Ovary (tissue), 9 donors: ENCODE measurements around the gene WDFY4. TPM values are rescaled to one million over a fixed set of nuclear protein-coding genes. Genes with fewer than 3 reads are reported as not detected.

Experiments
- DNase-seq, 5 donors: peaks; one replicate each; pipeline ENCODE4 v3.0.0-alpha.2; 2019 to 2020
- H3K27ac ChIP-seq, 2 donors: fragments of 200-600 bp; one replicate each; pipeline versions ENCODE4 v1.5.1 to v1.8.0; 2019 to 2022
- H3K27me3 ChIP-seq: fragments of 200-600 bp; one replicate; pipeline ENCODE4 v1.8.0; 2022
- H3K36me3 ChIP-seq: fragments of 200-600 bp; sonication (generic); one replicate; pipeline ENCODE4 v1.5.1; 2019
- H3K4me1 ChIP-seq: one replicate; pipeline ENCODE4 v1.8.1; 2013; ENCODE audit warnings: mild to moderate bottlenecking, moderate library complexity; ENCODE audit not compliant: insufficient read depth
- H3K4me3 ChIP-seq: fragments of 200-600 bp; sonication (generic); one replicate; pipeline ENCODE4 v1.5.1; 2017
- H3K9me3 ChIP-seq, 2 donors: fragments of 200-600 bp in 1 of 2; sonication (generic) in 1 of 2; one replicate each; pipeline versions ENCODE4 v1.5.1 to v1.8.1; 2013 to 2019; ENCODE audit warnings: mild to moderate bottlenecking in 1 of 2, moderate library complexity in 1 of 2
- EP300 ChIP-seq: sonication (generic); formaldehyde crosslinking; IDR thresholded peaks from one replicate; pipeline ENCODE4 v1.6.1; 2017; ENCODE audit warnings: antibody characterized with exemption
- POLR2A ChIP-seq: fragments of 450-650 bp; IDR thresholded peaks from one replicate; pipeline ENCODE4 v1.6.1; 2017; ENCODE audit warnings: antibody characterized with exemption, mild to moderate bottlenecking, moderate library complexity
- WGBS, 3 donors: extraction: QIAGEN DNeasy Blood & Tissue Kit in 1 of 3; methylation state at CpG; one replicate each; pipeline versions ENCODE4 v1.1.5 to v1.1.7; 2013 to 2017; 5-methylcytosine and 5-hydroxymethylcytosine counted together
- intact Hi-C, 4 donors: fragments of 100-400 bp; cut with DNase I; formaldehyde crosslinking; loops; one replicate each; pipeline versions ENCODE4 v1.11.0 to v1.15.1; 2022 to 2023
- polyA plus RNA-seq, 2 donors: library from polyadenylated mRNA; stranded (reverse); fragments of 200-250 nt in 1 of 2; fragments of 350-450 nt in 1 of 2; fragmentation: Illumina TruSeq in 1 of 2; extraction: RNeasy Lipid Tissue Mini Kit (QIAGEN cat#74804) in 1 of 2; gene quantifications; one replicate each; pipeline ENCODE4 v1.2.3, GENCODE V29; 2013 to 2014
- total RNA-seq, 7 donors: library from RNA; depleted of rRNA in 2 of 7; stranded (reverse); fragments of >200 nt in 2 of 7; fragmentation: NEBNext Ultra II Directional in 3 of 7; extraction: Animal tissue kit (Norgen Biotek cat#: 25700) in 3 of 7; gene quantifications; one replicate each; pipeline versions ENCODE4 v1.1.0 to v1.2.4, GENCODE V29; 2016 to 2023
- TF ChIP-seq, protein P1 (sequence below), 3 donors: fragments of 450-650 bp in 2 of 3; fragments of 200-600 bp in 1 of 3; IDR thresholded peaks; one replicate each; pipeline versions ENCODE4 v1.5.1 to v1.8.0; 2016 to 2022; ENCODE audit warnings: antibody characterized with exemption in 3 of 3, mild to moderate bottlenecking in 1 of 3
- donor health status: DM: no; HTN: no; CAD: no; lungs with moderate emphysema.
- donor health status: DM: no; HTN: no; CAD: no.
- donor health status: Bipolar disorder and iron deficiency.
- donor health status: DM: yes; HTN: yes; CAD: no.
- donor health status: DM: no; HTN: no; CAD: no.
- donor health status: DM: yes; HTN: yes; CAD: no.

Gene WDFY4
- total and polyA plus RNA-seq, 9 donors = 0.54 to 4.2 (median 1.7) TPM

DNA sequence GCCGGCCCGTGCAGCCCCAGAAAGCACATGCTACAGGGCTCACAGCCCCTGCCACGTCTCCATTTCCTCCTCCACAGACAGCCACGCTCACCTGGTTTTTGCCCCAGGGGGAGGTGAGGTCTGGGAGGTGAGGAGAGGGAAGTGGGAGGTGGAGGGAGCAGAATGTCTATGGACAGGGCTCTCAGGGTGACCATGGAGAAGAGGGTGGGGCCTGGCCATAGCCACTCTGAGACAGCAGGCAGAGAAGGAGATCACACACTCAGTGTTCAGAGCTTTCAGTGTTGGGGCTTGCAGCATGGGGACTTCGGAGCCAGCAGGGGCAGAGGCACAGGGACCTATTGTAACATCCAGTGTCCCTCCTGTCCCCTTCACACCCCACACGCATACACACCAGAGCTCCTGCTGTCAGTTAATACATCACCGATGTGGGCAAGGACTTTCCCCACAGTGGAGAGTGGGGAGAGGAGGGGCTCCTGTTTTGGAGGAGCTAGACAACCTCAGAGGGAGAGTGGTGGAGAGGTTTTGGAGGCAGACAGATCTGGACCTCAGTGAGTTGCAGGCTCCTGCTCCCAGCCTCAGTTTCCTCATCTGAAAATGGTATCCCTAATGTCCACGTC lies 14.4 kb downstream of the WDFY4 start:
- H3K27me3 ChIP-seq = no peaks in the 10 kb centered on the region
- no peaks in the 10 kb centered on the region for H3K9me3 ChIP-seq
- WGBS, 3 donors = 76 to 82% (median 80%) methylated on average over 8 of the region's 8 CpGs
- H3K4me1 ChIP-seq = no peaks in the 10 kb centered on the region
- no peaks in the 10 kb centered on the region for H3K36me3 ChIP-seq
- intact Hi-C loops = no loop called here
- TF ChIP-seq, protein P1, sequence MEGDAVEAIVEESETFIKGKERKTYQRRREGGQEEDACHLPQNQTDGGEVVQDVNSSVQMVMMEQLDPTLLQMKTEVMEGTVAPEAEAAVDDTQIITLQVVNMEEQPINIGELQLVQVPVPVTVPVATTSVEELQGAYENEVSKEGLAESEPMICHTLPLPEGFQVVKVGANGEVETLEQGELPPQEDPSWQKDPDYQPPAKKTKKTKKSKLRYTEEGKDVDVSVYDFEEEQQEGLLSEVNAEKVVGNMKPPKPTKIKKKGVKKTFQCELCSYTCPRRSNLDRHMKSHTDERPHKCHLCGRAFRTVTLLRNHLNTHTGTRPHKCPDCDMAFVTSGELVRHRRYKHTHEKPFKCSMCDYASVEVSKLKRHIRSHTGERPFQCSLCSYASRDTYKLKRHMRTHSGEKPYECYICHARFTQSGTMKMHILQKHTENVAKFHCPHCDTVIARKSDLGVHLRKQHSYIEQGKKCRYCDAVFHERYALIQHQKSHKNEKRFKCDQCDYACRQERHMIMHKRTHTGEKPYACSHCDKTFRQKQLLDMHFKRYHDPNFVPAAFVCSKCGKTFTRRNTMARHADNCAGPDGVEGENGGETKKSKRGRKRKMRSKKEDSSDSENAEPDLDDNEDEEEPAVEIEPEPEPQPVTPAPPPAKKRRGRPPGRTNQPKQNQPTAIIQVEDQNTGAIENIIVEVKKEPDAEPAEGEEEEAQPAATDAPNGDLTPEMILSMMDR (IDR thresholded peaks at IDR 0.05) = no peak
- TF ChIP-seq POLR2A = no peak
- TF ChIP-seq EP300 = no peak
- H3K27ac ChIP-seq = no peak overlapping the region
- no peak overlapping the region for H3K4me3 ChIP-seq
- DNase-seq = no peak

DNA sequence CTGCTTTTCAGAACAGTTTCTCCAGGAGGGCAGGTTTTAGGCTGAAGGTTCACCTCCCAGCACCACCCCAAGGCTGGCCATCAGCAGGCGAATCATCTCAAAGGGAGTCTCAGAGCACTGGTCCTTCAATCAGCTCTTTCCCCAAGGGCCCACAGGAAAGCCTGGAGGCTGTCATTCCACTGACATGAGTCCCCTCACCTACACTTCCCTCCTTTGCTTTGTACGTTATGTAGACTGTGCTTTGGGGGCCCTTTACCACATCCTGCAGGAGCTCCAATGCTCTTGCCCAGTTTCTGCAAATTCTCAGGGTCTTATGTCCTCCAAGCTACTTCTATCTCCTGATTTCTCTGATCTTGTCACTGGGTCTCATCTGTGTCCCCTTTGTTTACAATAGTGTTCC lies 15.4 kb downstream of the WDFY4 start:
- no peak for TF ChIP-seq POLR2A
- no peaks in the 10 kb centered on the region for H3K36me3 ChIP-seq
- H3K27ac ChIP-seq = no peak overlapping the region
- H3K4me1 ChIP-seq = no peaks in the 10 kb centered on the region
- WGBS, 3 donors = 81 to 87% (median 84%) methylated on average over 2 of the region's 2 CpGs
- H3K9me3 ChIP-seq = no peaks in the 10 kb centered on the region
- no peak overlapping the region for H3K4me3 ChIP-seq
- intact Hi-C loops = no loop called here
- no peak for DNase-seq
- H3K27me3 ChIP-seq = no peaks in the 10 kb centered on the region

DNA sequence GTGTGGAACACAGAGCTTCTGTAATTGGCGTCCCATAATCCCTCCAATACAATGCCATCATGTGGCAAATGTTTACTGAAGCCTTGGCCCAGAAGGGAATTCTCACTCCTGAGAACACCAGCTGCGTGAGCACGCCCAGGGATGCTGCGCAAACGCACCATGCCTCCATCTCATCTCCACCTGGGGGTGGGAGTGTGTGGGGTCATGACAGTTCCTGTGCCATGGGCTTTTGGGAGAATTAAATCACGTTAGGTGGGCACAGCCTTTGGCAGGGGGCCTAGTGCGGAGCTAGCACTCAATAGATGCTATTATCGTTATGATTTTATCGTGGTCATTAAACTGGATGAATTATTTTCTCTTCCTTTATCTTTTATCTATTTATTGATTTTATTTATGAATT lies 15.8 kb downstream of the WDFY4 start:
- H3K27me3 ChIP-seq = no peaks in the 10 kb centered on the region
- no peak overlapping the region for H3K27ac ChIP-seq
- no peak for DNase-seq
- TF ChIP-seq, protein P1 (IDR thresholded peaks at IDR 0.05) = no peak
- H3K9me3 ChIP-seq = no peaks in the 10 kb centered on the region
- no peak overlapping the region for H3K4me3 ChIP-seq
- H3K4me1 ChIP-seq = no peaks in the 10 kb centered on the region
- H3K36me3 ChIP-seq = no peaks in the 10 kb centered on the region
- intact Hi-C loops = no loop called here
- WGBS, 3 donors = 84 to 89% (median 85%) methylated on average over 9 of the region's 9 CpGs

DNA sequence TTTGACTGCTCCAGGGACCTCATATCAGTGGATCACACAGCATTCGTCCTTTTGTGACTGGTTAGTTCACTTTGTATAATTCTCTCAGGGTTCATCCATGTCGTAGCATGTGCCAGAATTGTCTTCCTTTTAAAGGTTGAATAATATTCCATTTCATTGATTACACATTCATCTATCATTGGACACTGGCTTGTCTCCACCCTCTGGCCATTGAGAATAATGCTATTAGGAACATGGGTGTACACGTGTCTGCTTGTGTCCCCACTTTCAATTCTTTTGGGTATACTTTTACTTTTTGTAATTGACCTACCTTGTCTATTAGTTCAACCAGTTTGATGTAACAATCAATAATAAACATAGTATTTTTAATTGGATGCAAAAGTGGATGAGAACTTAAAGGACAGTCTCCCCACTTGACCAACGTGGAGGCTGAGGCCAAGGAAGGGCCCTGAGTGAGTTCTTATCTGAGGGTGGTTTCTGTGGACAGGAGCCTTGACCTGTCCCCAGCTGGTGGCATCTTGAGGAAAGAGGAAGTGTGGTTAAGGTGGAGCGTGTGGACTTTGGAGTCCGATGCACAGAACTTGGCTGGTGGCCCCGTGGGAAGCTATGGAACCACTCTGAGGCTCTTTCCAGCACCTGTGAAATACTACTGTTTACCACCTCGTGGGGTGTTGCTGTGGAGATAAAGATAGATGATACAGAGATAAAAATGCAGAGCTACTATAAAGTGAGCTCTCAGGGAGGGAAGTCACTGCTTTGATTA lies 16.6 kb downstream of the WDFY4 start:
- no peaks in the 10 kb centered on the region for H3K36me3 ChIP-seq
- H3K9me3 ChIP-seq = no peaks in the 10 kb centered on the region
- 66 to 75% (median 72%) methylated on average over 8 of the region's 8 CpGs for WGBS, 3 donors
- H3K27me3 ChIP-seq = no peaks in the 10 kb centered on the region
- no peak overlapping the region for H3K4me3 ChIP-seq
- intact Hi-C loops = no loop called here
- H3K27ac ChIP-seq = no peak overlapping the region
- TF ChIP-seq POLR2A = no peak
- TF ChIP-seq EP300 = no peak
- TF ChIP-seq, protein P1 (IDR thresholded peaks at IDR 0.05) = no peak
- no peak for DNase-seq
- no peaks in the 10 kb centered on the region for H3K4me1 ChIP-seq

DNA sequence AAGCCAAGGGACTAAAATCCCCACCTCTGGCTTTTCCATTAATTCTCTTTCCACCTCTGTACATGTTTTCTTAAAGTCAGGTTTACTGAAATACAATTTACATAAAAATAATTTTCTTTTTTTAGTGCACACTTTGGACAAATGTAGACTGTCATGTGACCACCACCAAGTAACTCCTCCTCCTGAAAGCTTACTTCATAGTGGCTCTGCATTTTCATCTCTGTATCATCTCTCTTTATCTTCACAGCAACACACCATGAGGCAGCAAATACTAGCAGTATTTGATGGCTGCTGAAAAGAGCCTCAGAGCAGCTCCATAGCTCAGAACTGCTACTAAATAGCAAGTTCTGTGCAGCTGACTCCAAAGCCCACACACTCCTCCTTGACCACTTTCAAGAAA lies 17.3 kb downstream of the WDFY4 start:
- H3K4me1 ChIP-seq = no peaks in the 10 kb centered on the region
- TF ChIP-seq POLR2A = no peak
- TF ChIP-seq, protein P1 (IDR thresholded peaks at IDR 0.05) = no peak
- TF ChIP-seq EP300 = no peak
- no peaks in the 10 kb centered on the region for H3K36me3 ChIP-seq
- H3K27ac ChIP-seq = no peak overlapping the region
- no peaks in the 10 kb centered on the region for H3K9me3 ChIP-seq
- intact Hi-C loops = no loop called here
- no peak for DNase-seq
- no peak overlapping the region for H3K4me3 ChIP-seq
- H3K27me3 ChIP-seq = no peaks in the 10 kb centered on the region
